ENCODE data around the gene ZFYVE28.

The ZFYVE28 gene

GRCh38 chr4:2415881-2416563 is 2.4 kb downstream of the ZFYVE28 start:
- no peak overlapping the region for H3K4me2 ChIP-seq (ENCODE audit: low read depth, low read length, poor library complexity, severe bottlenecking)
- H3K79me2 ChIP-seq (ENCODE audit: insufficient read depth, low read length), result no peaks in the 10 kb centered on the region

GRCh38 chr4:2415213-2415612 is 3.2 kb downstream of the ZFYVE28 start:
- H3K9ac ChIP-seq (ENCODE audit: low read length), result no peak overlapping the region
- H3K4me2 ChIP-seq (ENCODE audit: low read depth, low read length, poor library complexity, severe bottlenecking), result no peak overlapping the region
- H3K4me3 ChIP-seq (ENCODE audit: insufficient read depth, low read length, poor library complexity, severe bottlenecking), result no peak overlapping the region
- H3K27me3 ChIP-seq (ENCODE audit: low read length), result no peaks in the 10 kb centered on the region
- no peaks in the 10 kb centered on the region for H3K9me3 ChIP-seq (ENCODE audit: insufficient read depth, low read length)
- H3F3A ChIP-seq (ENCODE audit: insufficient read depth), result peaks cover 6% of the 10 kb centered on the region; the same call in 1 of the 2 replicates
- TF ChIP-seq CTCF (IDR thresholded peaks at IDR 0.05; ENCODE audit: insufficient read depth, low read length, poor library complexity, severe bottlenecking) (no peak), EZH2phosphoT487 (conservative IDR thresholded peaks at IDR 0.05; ENCODE audit: low read length) (no peak)
- H4K20me1 ChIP-seq (ENCODE audit: low read depth, low read length), result no peaks in the 10 kb centered on the region
- H3K27ac ChIP-seq (ENCODE audit: low read depth, low read length), result no peak overlapping the region
- H3K9me2 ChIP-seq (replicated peaks; ENCODE audit: insufficient read depth, low read length), result no peaks in the 10 kb centered on the region
- H3K36me3 ChIP-seq (ENCODE audit: low read length), result no peaks in the 10 kb centered on the region
- H3K79me2 ChIP-seq (ENCODE audit: insufficient read depth, low read length), result no peaks in the 10 kb centered on the region
- H2AFZ ChIP-seq (ENCODE audit: low read depth, low read length, severe bottlenecking), result no peak overlapping the region

More at GRCh38 chr4:2415881-2416563, 2.4 kb downstream of the ZFYVE28 start:
- Histone ChIP-seq H4K20me1 (ENCODE audit: low read depth, low read length) (no peaks in the 10 kb centered on the region), H3K9me3 (ENCODE audit: insufficient read depth, low read length) (no peaks in the 10 kb centered on the region), H3K9me2 (replicated peaks; ENCODE audit: insufficient read depth, low read length) (no peaks in the 10 kb centered on the region), H3K27me3 (ENCODE audit: low read length) (no peaks in the 10 kb centered on the region), H3K9ac (ENCODE audit: low read length) (no peak overlapping the region), H3K27ac (ENCODE audit: low read depth, low read length) (no peak overlapping the region), H3F3A (ENCODE audit: insufficient read depth) (peaks cover 6% of the 10 kb centered on the region; the same call in 1 of the 2 replicates), H2AFZ (ENCODE audit: low read depth, low read length, severe bottlenecking) (no peak overlapping the region), H3K36me3 (ENCODE audit: low read length) (no peaks in the 10 kb centered on the region), H3K4me3 (ENCODE audit: insufficient read depth, low read length, poor library complexity, severe bottlenecking) (no peak overlapping the region)
- no peak for TF ChIP-seq EZH2phosphoT487 (conservative IDR thresholded peaks at IDR 0.05; ENCODE audit: low read length)
- TF ChIP-seq CTCF (IDR thresholded peaks at IDR 0.05; ENCODE audit: insufficient read depth, low read length, poor library complexity, severe bottlenecking), result no peak

- H4K20me1 ChIP-seq (ENCODE audit: low read depth, low read length), result no peaks in the 10 kb centered on the region
- peaks cover 6% of the 10 kb centered on the region; the same call in 1 of the 2 replicates for H3F3A ChIP-seq (ENCODE audit: insufficient read depth)
- H3K9ac ChIP-seq (ENCODE audit: low read length), result no peak overlapping the region
- H2AFZ ChIP-seq (ENCODE audit: low read depth, low read length, severe bottlenecking), result no peak overlapping the region
- no peaks in the 10 kb centered on the region for H3K79me2 ChIP-seq (ENCODE audit: insufficient read depth, low read length)
- H3K4me3 ChIP-seq (ENCODE audit: insufficient read depth, low read length, poor library complexity, severe bottlenecking), result no peak overlapping the region
- no peak for TF ChIP-seq CTCF (IDR thresholded peaks at IDR 0.05; ENCODE audit: insufficient read depth, low read length, poor library complexity, severe bottlenecking)
- TF ChIP-seq EZH2phosphoT487 (conservative IDR thresholded peaks at IDR 0.05; ENCODE audit: low read length), result no peak
- H3K9me3 ChIP-seq (ENCODE audit: insufficient read depth, low read length), result no peaks in the 10 kb centered on the region
- H3K27ac ChIP-seq (ENCODE audit: low read depth, low read length), result no peak overlapping the region
- no peaks in the 10 kb centered on the region for H3K27me3 ChIP-seq (ENCODE audit: low read length)
- H3K36me3 ChIP-seq (ENCODE audit: low read length), result no peaks in the 10 kb centered on the region
- H3K4me2 ChIP-seq (ENCODE audit: low read depth, low read length, poor library complexity, severe bottlenecking), result no peak overlapping the region
- H3K9me2 ChIP-seq (replicated peaks; ENCODE audit: insufficient read depth, low read length), result no peaks in the 10 kb centered on the region
These were observed 4.4 kb downstream of the ZFYVE28 start for GRCh38 chr4:2413821-2414610.

Measured in SU-DHL-6 (cell line).